Renal pelvis (tissue), 4 donors: Measurements from ENCODE around the gene PLA2G4F. TPM values are rescaled to one million over a fixed set of nuclear protein-coding genes. Genes with fewer than 3 reads are reported as not detected.

Experiments used
- DNase-seq: peaks from one replicate; pipeline ENCODE4 v3.0.0-alpha.2; 2013
- polyA plus RNA-seq, 3 donors: library from polyadenylated mRNA; unstranded; fragments of 120-200 nt; gene quantifications; one replicate each; pipeline ENCODE4 v1.2.1, GENCODE V29; 2013; ENCODE audit not compliant: insufficient read length in 3 of 3

PLA2G4F gene
- polyA plus RNA-seq, 3 donors: 24.5 to 37.4 (median 35.3) TPM

DNA sequence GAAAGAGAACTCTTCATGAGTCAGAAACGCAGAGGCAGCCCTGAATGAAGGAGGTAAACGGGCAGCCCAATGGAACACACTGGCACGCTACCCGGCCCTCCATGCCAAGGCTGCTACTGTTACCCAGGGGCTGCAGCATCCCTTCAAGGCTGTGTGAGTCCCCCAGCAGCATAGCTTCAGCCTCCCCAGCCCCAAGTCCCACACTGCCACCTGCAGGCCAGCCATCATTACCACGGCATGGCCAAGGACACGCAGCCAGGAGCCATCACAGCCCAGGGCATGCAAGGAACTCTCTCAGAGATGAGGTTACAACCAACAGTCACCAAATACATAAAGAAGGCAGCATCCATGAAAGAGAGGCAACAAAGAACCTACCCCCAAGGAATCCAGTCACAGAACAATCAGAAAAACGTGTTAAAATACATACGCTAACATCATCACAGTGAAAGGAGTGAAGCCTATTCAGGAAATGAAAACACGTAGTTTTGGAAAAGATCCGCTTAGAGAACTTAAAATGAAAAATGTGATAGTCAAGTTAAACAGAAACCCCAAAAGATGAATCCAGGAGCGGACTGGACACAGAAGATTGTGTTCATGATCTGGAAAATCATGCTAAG, 22.4 kb downstream of the PLA2G4F start:
- no peak for DNase-seq

DNA sequence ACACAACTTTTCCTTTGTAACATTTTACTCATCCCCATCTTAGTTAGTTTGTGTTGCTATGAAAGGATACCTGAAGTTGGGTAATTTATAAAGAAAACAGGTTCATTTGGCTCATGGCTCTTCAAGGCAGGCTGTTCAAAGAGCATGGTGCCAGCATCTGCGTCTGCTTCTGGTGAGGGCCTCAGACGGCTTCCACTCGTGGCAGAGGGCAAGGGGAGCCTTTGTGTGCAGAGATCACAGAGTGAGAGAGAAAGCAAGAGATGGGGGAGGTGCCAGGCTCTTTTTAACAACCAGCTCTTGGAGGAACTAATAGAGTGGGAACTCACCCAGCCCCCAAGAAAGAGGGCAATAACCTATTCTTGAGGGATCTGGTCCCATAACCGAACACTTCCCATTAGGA, 23.1 kb downstream of the PLA2G4F start:
- DNase-seq: no peak

DNA sequence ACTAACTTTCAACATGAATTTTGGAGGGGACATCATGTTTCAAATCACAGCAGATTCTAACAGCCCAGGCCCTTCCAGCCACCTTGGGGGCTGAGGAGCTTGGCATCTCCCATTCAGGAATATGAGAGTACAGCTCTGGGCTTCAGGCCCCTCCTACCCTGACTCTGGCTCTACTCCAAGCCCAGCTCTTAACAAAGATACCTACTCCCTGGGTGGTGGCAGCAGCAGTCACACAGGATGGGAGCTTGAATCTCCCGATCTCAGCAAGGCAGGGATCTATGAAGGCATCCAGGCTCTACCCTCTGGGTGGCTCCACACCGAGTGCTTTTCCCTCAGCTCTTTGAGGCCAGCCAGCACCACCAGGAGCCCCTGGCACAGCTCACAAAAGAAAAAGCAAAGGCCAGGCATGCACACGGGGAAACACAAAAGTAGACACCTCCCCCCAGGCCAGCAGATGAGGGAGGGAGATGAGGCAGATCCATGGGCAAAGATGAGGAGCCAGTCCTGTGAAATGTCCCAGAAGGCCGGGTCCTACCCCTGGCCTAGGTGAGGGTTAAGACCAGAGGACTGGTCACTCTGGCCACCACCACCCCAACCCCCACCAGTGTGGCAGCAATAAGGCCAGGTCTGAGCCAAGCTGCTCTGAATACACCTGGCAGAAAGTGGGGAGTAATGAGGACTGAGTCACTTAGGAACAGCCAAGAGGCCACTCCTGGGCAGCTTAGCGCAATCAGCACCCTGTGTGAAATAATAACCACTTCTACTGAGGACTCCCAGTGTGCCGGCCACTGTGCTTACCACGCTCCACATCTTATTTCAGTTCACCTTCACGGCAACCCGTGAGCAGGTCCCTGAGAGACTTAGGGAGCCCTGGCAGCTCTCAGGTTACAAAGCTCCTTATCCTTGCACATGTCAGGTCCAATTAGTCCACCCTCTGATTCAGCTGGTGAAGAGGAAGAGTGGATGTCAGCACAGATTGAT, 24.3 kb downstream of the PLA2G4F start:
- DNase-seq: no peak

DNA sequence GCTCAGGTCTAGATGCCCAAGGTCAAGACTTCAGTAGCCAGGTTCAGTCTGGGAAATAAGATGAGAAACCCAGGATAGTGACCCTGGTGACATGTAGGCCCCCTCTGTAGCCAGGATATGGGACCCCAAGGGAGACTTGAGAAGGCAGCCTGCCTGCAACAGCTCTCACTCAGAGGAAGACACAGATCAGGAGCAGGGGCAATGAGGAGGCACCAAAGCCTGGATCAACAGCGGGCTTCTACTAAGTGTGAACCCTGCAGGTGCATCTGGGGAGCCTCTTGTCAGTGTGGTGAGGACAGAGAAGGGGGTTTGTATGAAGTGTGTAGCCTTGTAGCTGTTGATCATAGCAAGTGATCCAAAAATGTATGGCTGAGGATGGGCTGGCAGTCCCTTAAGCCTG, 25.4 kb downstream of the PLA2G4F start:
- no peak for DNase-seq

DNA sequence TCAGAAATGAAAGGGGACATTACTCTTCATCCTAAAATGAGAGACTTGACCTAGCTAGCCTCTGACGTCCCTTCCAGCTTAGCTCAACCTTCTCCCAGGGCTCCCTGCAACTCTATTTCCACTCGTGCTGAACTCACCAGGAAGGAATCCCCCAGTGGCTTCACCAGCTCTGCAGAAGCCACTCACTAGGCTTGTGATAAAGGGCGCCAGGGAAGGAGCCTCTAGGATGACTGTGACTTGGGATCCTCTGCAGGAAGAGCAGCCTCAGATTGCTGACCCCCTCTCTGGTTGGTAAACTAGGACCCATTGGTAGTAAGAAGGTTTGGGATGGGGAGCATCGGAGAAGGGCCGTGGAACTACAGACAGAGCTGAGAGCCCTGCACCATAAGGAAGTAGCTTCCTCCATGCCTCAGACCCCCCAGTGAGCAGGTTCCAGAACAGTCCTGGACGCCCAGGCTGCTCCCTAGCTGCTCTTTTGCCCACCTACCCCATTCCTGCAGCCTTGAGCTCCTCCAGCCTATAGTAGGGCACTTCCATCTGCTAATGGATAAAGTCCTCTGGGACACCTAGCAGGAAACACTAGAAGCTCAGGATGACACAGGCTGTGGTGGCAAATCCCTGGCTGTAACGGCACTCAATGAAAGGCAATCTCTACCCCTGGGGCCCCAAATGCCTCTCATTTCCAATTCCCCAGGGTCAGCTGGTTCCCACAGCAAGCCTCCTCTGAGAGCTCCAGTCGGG, 26.0 kb downstream of the PLA2G4F start:
- no peak for DNase-seq

GRCh38 chr15:42129364-42129763, 27.1 kb downstream of the PLA2G4F start:
- no peak for DNase-seq

DNA sequence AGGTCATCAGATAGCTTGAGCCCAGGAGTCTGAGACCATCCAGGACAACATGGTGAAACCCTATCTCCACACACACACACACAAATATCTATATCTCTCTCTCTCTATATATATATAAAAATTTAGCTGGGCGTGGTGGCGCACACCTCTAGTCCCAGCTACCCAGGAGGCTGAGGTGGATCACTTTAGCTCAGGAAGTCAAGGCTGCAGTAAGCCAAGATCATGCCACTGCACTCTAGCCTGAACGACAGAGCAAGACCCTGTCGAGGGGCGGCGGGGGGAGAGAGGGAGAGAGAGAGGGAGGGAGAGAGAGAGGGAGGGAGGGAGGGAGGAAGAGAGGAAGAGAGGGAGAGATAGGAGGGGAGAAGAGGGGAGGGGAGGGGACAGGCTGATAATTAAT, 28.0 kb downstream of the PLA2G4F start:
- DNase-seq: no peak

GRCh38 chr15:42123546-42123945, 32.9 kb downstream of the PLA2G4F start:
- no peak for DNase-seq

- DNase-seq: no peak
These were observed 34.8 kb downstream of the PLA2G4F start for GRCh38 chr15:42121682-42122081.

GRCh38 chr15:42121021-42121420, 35.4 kb downstream of the PLA2G4F start:
- DNase-seq: no peak

DNA sequence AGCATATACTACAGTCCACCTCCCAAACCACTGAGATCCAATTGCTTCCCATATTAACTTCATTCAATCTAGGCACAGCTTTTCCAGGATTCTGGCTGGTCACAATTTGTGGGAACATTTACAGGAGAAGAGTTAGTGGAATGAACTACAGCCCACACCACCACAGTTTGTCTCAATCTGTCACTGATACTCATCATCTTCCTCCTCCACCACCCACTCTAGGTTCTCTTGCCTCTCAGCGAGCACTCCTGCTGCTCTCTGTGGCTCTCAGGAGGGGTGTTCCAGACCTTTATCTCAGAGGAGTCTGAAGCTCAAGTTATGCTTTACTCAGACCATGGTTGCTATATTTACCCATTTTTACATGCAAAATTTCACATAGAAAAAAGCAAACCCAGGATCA, 36.2 kb downstream of the PLA2G4F start:
- no peak for DNase-seq

- DNase-seq: no peak
These were observed 37.0 kb downstream of the PLA2G4F start for GRCh38 chr15:42119446-42119760.

DNA sequence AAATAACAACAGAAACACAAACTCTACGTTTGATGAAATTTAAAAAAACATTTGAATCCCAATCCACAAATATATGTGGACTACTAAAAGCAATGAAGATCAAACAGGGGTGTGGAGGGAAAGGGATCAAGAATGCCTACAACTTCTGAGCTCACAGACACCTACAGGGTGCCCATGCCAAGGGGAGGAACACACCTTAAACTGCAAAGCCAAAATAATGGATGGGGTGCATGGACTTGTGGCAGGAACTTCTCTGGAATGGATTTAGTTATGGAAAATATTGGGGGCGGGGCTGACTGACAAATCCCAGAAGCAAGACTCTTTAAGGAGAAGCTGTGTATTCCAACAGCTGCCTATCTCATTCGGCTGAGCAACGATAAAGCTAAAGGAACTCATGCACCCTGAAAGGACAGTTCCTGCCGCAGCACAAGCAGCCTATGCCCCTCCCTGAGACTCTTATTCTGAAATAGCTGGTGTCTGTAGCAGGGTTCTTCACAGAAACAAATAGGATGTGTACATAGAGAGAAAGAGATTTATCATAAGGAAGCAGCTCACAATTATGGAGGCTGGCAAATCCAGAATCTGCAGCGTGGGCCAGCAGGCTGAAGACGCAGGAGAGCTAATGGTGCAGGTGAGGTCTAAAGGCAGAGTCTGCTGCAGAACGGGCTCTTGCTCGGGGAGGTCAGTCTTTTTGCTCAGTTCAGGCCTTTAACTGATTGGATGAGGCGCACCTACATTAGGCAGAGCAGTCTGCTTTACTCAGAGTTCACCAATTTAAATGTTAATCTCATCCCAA, 37.6 kb downstream of the PLA2G4F start:
- DNase-seq: no peak

DNA sequence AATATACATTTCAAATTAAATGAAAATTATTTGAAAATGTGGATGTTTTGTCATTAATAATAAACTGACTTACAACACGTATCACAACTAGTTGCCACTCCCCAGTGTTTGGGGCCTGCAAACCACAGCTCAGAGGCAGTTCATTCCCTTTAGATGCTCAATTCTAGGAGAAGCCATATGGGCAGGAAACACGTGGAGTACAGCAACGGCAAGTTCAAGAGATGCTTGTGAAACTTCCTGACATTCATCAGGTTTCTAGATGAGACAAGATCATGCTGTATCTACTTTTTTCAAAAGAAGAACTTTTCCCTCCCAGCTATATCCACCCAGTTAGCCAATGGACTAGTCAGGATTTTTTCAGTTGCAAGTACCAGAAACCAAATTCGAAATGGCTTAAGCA, 44.5 kb downstream of the PLA2G4F start:
- DNase-seq: no peak

- no peak for DNase-seq
These were observed 46.1 kb downstream of the PLA2G4F start for GRCh38 chr15:42110367-42110766.

- DNase-seq: no peak
These were observed 47.6 kb downstream of the PLA2G4F start for GRCh38 chr15:42108806-42109205.

GRCh38 chr15:42108189-42108588, 48.2 kb downstream of the PLA2G4F start:
- no peak for DNase-seq

DNA sequence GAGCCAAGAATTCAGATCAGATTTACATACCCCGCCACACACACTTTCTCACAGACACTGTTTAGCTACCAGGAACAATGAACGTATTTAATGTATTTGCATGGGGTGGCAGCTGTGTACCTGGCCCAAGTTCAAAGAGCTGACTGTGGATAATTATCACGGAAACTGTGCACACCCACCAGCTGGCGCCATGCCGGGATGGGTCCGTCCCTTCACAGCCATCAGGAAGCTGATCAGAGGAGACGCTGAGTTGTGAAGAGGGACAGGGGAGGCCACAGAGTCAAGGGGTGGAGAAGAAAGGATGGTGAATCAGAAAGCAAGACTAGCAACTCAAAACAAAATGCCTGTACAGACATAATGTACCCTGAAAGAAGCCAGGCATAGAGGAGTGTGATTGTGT, 49.0 kb downstream of the PLA2G4F start:
- DNase-seq: no peak

DNA sequence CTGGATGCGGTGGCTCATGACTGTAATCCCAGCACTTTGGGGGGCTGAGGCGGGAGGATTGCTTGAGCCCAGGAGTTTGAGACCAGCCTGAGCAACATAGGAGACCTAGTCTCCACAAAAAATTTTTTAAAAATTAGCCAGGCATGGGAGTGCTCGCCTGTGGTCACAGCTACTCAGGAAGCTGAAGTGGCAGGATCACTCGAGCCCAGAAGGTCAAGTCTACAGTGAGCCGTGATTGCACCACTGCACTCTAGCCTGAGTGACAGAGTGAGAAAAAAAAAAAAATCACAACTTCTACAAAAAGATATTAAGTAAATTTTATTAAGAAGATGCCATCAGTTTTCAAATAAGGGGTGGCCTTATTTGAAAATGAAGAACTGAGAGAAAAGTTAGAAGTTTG, 50.1 kb downstream of the PLA2G4F start:
- no peak for DNase-seq

- DNase-seq: no peak
These were observed 52.1 kb downstream of the PLA2G4F start for GRCh38 chr15:42104095-42104891.

DNA sequence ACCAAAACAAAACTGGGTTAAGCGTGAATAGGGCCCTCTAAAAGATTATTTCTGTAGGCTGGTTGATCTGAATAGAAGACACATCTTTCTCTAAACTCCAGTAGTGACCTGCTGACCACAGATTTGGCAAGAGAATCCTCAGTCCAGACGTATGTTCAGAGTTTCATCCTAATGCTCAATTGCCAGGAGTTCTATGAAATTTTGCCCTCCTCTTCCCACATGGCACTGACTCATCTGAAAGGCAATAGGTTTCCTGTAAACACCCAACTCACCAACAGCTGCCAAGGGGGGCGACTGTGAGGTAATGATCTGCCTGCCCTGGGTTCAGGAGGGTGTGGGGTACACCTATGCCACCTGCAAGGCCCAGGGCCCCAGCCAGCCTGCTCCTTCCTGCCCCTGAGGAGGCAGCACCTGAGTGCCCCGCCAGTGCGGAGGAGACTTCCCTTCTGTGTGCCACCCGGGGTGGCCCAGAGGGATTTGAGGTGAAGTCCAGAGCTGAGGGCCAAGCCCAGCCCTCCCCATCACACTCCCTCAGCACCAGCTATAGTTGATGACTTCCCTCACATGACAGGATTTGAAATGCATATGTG, 53.7 kb downstream of the PLA2G4F start:
- DNase-seq: no peak
